Thoracic aorta (tissue), 2 donors: Measurements from ENCODE around the gene DRAP1. TPM values are rescaled to one million over a fixed set of nuclear protein-coding genes. Genes with fewer than 3 reads are reported as not detected.

Experiments used
- ATAC-seq: fragments of 150-250 bp; one replicate; pipeline ENCODE4 v1.8.0; 2017; ENCODE audit warnings: low read depth; ENCODE audit not compliant: insufficient number of reproducible peaks, low FRiP score
- DNase-seq: peaks from one replicate; pipeline ENCODE4 v3.0.0-alpha.2; 2020; ENCODE audit warnings: low spot score
- H3K27ac ChIP-seq, 2 donors: fragments of 200-600 bp; sonication (generic); 1 replicate in 1 of 2; 2 replicates in 1 of 2; pipeline ENCODE4 v1.5.1; 2016; ENCODE audit warnings: mild to moderate bottlenecking in 2 of 2, moderate library complexity in 2 of 2
- H3K27me3 ChIP-seq: fragments of 200-600 bp; sonication (generic); replicated peaks from 2 replicates; pipeline ENCODE4 v1.6.0; 2016; ENCODE audit warnings: mild to moderate bottlenecking; ENCODE audit not compliant: insufficient read depth
- H3K36me3 ChIP-seq: fragments of 200-600 bp; sonication (generic); one replicate; pipeline ENCODE4 v1.5.1; 2016
- H3K4me1 ChIP-seq, 2 donors: fragments of 200-600 bp; sonication (generic); 1 replicate in 1 of 2; 2 replicates in 1 of 2; pipeline versions ENCODE4 v1.5.1 to v1.6.0; 2016; ENCODE audit warnings: low read depth in 2 of 2, mild to moderate bottlenecking in 1 of 2; ENCODE audit not compliant: control insufficient read depth in 1 of 2
- H3K4me3 ChIP-seq: fragments of 200-600 bp; sonication (generic); 2 replicates; pipeline ENCODE4 v1.5.1; 2016; ENCODE audit warnings: mild to moderate bottlenecking
- H3K9me3 ChIP-seq: fragments of 200-600 bp; sonication (generic); 2 replicates; pipeline ENCODE4 v1.5.1; 2016
- CTCF ChIP-seq: fragments of 200-600 bp; sonication (generic); IDR thresholded peaks from one replicate; pipeline ENCODE4 v1.5.1; 2019; ENCODE audit warnings: antibody characterized with exemption
- total RNA-seq, 2 donors: library from RNA; depleted of rRNA; stranded (reverse); fragments of >200 nt; gene quantifications; one replicate each; pipeline versions ENCODE4 v1.1.0 to v1.2.3, GENCODE V29; 2016

The DRAP1 gene
- total RNA-seq, 2 donors from 2014 or later, result 82.5 to 91.2 TPM

GRCh38 chr11:65900125-65900898, 18.9 kb upstream of the DRAP1 start, which contains the start of gene FOSL1:
Gene FOSL1, minus strand, starts transcription at chr11:65900388. Its CDS starts 49 bp downstream, at chr11:65900339.
- no peaks in the 10 kb centered on the region for H3K27me3 ChIP-seq
- DNase-seq (peak; percentile 77), ATAC-seq (peak; percentile 80)
- H3K9me3 ChIP-seq, result no peaks in the 10 kb centered on the region
- no peak for TF ChIP-seq CTCF
- peak within 1 kb of the TSS; percentile 88 for H3K4me3 ChIP-seq
- H3K27ac ChIP-seq, result peak within 1 kb of the TSS; percentile 65 to 77
- peaks cover 5 to 24% of the 10 kb centered on the region in 2 donors for H3K4me1 ChIP-seq
- H3K36me3 ChIP-seq, result no peaks in the 10 kb centered on the region

GRCh38 chr11:65900899-65901180, 18.4 kb upstream of the DRAP1 start:
- ATAC-seq (no peak), DNase-seq (no peak)
- Histone ChIP-seq H3K4me3 (peak overlapping the region; percentile 88), H3K9me3 (no peaks in the 10 kb centered on the region), H3K27me3 (no peaks in the 10 kb centered on the region), H3K4me1 (peaks cover 5 to 24% of the 10 kb centered on the region in 2 donors), H3K27ac (peak overlapping the region; percentile 6 to 77), H3K36me3 (no peaks in the 10 kb centered on the region)
- no peak for TF ChIP-seq CTCF

- Histone ChIP-seq H3K4me1 (peaks cover 5 to 15% of the 10 kb centered on the region in 2 donors), H3K27ac (peak overlapping the region in 1 of 2 donors; percentile 62), H3K27me3 (no peaks in the 10 kb centered on the region), H3K36me3 (no peaks in the 10 kb centered on the region), H3K9me3 (no peaks in the 10 kb centered on the region), H3K4me3 (no peak overlapping the region)
- DNase-seq (no peak), ATAC-seq (no peak)
- no peak for TF ChIP-seq CTCF
Observed at GRCh38 chr11:65903068-65903481, 16.2 kb upstream of the DRAP1 start.

GRCh38 chr11:65903715-65904114, 15.5 kb upstream of the DRAP1 start:
- peak overlapping the region in 1 of 2 donors; percentile 62 for H3K27ac ChIP-seq
- ATAC-seq, result no peak
- no peaks in the 10 kb centered on the region for H3K27me3 ChIP-seq
- H3K4me1 ChIP-seq, result peaks cover 5 to 14% of the 10 kb centered on the region in 2 donors
- H3K9me3 ChIP-seq, result no peaks in the 10 kb centered on the region
- no peak for TF ChIP-seq CTCF
- no peak for DNase-seq
- no peak overlapping the region for H3K4me3 ChIP-seq
- no peaks in the 10 kb centered on the region for H3K36me3 ChIP-seq

- DNase-seq (no peak), ATAC-seq (no peak)
- H3K36me3 ChIP-seq, result no peaks in the 10 kb centered on the region
- no peak overlapping the region for H3K27ac ChIP-seq
- H3K4me3 ChIP-seq, result no peak overlapping the region
- H3K4me1 ChIP-seq, result peaks cover under 1 to 5% of the 10 kb centered on the region in 2 donors
- no peak for TF ChIP-seq CTCF
- H3K27me3 ChIP-seq, result no peaks in the 10 kb centered on the region
- no peaks in the 10 kb centered on the region for H3K9me3 ChIP-seq
Observed at GRCh38 chr11:65906602-65907001, 12.6 kb upstream of the DRAP1 start.
